Measurements from ENCODE around the gene PEX11A. TPM values are rescaled to one million over a fixed set of nuclear protein-coding genes. Genes with fewer than 3 reads are reported as not detected.

PEX11A gene
- total RNA-seq, 1 donor from 2014 or later: 5.0 TPM

DNA sequence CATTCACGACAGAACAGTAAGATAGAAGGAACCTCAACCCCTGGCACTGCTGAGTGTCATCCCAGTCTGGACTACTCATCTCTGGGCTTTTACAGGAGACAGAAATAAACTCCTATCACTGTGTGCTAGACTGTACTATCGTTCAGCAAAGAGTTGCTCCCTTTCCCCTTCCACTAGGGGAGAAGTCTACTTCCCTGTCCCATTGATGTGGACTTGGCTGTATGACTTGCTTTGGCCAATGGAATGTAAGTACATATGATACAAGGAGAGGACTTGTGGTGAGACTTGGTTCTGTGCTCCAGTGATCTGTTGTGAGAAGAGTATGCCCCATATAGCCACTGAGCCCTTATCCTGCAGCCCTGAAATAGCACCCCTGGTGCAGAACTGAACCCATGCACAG, 30.0 kb downstream of the PEX11A start:
- DNase-seq (ENCODE audit: low spot score): peak; percentile 47
- intact Hi-C loops (cut with DNase I): no loop called here

DNA sequence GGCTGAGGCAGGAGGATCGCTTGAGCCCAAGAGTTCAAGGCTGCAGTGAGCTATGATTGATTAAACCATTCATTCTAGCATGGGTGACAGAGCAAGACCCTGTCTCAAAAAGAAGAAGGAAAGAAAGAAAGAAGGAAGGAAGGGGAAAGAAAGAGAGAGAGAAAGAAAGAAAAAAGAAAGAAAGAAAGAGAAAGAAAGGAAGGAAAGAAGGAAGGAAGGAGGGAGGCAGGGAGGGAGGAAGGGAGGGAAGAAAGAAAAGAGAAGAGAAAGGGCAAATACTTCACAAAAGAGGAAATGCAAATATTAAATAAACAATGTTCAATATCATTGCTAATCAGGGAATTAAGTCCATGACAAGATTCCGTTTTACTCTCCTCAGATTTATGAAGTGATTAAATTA, 31.3 kb downstream of the PEX11A start:
- intact Hi-C loops (cut with DNase I): no loop called here
- DNase-seq (ENCODE audit: low spot score): no peak

GRCh38 chr15:89657686-89658200, 32.8 kb downstream of the PEX11A start:
- intact Hi-C loops (cut with DNase I): no loop called here
- DNase-seq (ENCODE audit: low spot score): no peak

DNA sequence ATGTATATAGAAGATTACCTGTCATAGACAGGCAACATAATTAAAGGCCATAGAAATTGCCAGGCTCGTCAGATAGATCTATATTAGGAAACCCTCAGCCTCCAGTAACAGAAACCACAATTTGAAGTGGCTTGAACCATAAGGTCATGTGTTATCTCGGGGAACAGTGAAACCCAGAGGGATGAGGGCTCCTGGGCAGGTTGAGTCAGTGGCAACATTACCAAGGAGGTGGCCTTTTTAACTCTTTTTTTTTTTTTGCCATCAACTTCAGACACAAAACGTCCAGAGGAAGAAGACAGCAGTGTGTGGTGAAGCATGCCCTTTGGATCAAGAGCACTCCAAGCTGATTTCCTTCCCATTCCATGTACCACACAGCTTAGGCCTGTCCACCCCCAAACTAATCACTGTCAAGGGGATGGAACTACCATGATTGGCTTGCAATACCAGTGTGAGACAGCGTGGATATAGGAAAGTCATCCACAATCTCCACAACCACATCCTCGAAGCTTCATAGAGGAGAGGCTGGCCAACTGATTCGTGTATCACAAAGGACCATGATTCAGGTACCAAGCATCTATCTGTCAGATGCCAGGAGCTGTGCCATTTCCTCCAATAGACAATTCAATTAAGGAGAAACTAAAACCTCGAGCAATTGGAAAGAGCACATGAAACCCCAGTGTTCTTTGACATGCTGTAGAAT, 34.3 kb downstream of the PEX11A start:
- peak; percentile 35 for DNase-seq (ENCODE audit: low spot score)
- intact Hi-C loops (cut with DNase I): no loop called here

DNA sequence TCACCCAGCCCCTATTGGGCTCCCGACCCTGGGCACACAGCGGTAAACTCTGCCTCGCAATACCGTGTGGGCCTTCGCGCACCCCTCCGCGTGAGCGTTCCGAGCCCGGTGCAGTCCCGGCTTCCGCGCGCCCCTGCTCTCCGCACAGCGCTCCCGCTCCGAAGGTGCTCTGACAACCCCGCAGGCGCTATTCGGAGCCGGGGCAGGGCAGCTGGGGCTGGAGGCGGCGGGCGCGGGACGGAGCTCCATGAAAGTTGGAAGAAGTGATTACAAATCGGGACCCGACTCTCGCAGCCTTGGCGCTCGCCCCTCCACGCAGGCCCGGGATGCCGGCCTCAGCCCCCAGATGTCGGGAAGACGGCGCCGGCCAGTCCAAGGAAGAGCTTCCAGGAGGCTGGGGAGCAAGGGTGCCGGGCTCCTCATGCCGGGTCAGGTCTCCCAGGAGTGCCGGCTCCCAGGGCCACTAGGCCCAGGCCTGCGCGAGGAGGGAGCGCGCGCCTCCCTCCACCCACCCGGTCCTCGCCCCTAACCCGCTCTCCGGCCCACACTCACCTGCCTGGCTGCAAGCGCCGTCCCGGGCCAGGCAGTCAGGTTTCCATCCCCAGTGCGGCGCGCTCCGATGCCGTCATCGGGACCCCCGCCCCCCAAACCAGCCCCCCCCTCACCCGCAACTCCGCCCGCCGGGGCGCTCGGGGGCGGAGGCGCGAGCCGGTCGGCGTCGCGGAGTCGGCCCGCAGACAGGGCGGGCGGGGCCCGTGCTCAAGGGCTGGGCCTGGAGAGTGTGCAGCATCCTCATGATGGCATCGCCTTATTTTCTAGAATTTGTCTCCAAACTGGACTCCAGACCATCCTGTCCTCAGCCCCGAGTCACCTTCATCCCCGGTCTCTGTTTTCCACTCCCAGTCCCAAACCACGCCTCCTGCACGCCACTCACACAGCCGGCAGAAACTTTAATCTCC, 35.4 kb downstream of the PEX11A start, which contains the start of gene KIF7:
Gene KIF7 (minus strand): TSS at position 621 of the 959 bp plus-strand sequence. CDS start 2,537 bp downstream, outside the sequence.
- DNase-seq (ENCODE audit: low spot score): peak; percentile 76
- intact Hi-C loops (cut with DNase I): no loop called here

- peak; percentile 24 for DNase-seq (ENCODE audit: low spot score)
- intact Hi-C loops (cut with DNase I): no loop called here
Measured at GRCh38 chr15:89654301-89654761, 36.2 kb downstream of the PEX11A start.

GRCh38 chr15:89653578-89653977, 37.0 kb downstream of the PEX11A start:
- no peak for DNase-seq (ENCODE audit: low spot score)
- intact Hi-C loops (cut with DNase I): no loop called here

- peak; percentile 53 for DNase-seq (ENCODE audit: low spot score)
- intact Hi-C loops (cut with DNase I): no loop called here
Measured at GRCh38 chr15:89652666-89653065, 37.9 kb downstream of the PEX11A start.

DNA sequence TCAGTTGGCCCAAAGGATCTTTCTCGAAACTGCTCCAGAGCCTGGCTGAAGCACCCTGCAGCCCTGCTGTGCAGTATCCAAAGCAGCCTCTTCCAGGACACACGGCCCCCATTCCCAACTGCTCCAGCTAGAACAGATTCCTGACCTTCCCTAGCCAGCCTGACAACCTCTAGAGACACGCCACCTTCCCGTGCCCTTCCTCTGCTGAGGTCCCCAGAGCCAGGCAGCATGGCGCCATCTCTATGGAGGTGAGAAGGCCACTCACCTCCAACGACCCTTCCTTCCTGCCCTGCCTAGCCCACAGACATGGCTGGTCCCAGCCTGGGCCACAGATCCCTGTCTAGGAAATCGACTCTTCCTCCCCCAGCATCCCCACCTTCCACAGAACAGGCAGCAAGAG, 38.4 kb downstream of the PEX11A start:
- DNase-seq (ENCODE audit: low spot score): peak; percentile 50
- intact Hi-C loops (cut with DNase I): no loop called here

DNA sequence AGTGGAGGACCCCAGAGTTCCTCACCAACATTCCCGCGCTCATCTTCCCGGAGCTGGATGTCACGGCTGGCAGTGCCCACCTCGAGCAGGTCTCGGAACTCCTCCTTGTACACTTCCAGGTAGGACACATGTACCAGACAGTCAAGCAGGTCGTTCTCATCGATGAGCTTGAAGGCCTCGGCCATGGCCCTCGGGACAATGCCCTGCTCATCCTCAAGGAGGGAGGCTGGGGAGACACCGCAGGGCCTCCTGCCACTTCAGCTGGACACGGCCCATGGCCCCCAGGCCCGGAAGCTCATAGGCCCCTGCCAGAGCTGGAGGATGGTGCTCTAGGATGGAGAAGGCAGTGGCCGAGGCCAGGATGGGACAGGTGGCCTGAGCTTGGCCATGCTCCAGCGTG, 40.8 kb downstream of the PEX11A start:
- intact Hi-C loops (cut with DNase I): loop anchor here (5.0 kb wide), 2 partner anchors 33 to 93 kb away; no protein-coding TSS in a partner anchor
- peak; percentile 69 for DNase-seq (ENCODE audit: low spot score)

GRCh38 chr15:89649013-89649625, 41.4 kb downstream of the PEX11A start:
- intact Hi-C loops (cut with DNase I): loop anchor here (5.0 kb wide), 2 partner anchors 33 to 93 kb away; no protein-coding TSS in a partner anchor
- DNase-seq (ENCODE audit: low spot score): peak; percentile 44

DNA sequence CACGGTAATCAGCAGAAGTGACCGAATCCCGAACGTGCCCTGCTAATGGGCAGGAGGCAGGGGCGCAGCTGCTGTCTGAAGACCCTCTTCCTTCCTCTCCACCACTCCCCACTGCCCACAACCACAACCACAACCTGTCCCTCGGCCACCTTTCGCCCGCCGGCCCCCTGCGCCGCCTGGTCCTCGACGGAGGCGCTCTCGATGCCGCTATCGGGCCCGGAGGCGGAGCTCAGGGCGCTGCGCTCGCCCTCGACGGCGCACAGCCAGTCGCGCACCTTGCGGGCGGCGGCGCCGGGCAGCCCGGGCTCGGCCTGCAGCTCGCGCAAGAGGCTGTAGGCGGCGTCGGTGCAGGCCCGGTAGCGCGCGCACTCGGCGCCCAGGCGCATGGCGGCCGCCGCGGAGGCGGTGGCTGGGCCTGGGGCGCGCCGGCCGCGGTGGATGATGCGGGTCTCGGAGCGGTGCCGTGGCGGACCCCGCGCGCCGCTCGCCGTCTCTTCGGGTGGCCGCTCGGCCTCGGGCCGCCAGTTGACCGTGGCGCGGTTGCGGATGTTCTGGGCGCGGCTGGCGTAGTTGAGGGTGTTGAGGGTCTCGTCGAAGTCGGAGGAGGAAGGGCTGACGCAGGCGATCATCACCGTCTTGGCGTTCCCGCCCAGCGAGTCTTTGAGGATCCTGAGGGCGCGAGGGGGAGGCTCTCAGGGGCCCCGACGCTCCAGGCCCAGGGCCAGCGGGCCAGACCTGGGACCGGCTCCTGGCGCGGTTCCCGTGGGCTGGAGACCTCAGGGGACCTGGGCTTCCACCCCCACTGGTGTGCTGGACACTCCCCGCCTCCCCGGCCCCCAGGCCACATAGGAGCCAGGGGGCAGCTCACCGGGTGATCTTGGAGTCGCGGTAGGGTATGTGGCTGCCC, 42.2 kb downstream of the PEX11A start:
- DNase-seq (ENCODE audit: low spot score): peak; percentile 58
- intact Hi-C loops (cut with DNase I): loop anchor here (5.0 kb wide), 2 partner anchors 34 to 94 kb away; no protein-coding TSS in a partner anchor

DNA sequence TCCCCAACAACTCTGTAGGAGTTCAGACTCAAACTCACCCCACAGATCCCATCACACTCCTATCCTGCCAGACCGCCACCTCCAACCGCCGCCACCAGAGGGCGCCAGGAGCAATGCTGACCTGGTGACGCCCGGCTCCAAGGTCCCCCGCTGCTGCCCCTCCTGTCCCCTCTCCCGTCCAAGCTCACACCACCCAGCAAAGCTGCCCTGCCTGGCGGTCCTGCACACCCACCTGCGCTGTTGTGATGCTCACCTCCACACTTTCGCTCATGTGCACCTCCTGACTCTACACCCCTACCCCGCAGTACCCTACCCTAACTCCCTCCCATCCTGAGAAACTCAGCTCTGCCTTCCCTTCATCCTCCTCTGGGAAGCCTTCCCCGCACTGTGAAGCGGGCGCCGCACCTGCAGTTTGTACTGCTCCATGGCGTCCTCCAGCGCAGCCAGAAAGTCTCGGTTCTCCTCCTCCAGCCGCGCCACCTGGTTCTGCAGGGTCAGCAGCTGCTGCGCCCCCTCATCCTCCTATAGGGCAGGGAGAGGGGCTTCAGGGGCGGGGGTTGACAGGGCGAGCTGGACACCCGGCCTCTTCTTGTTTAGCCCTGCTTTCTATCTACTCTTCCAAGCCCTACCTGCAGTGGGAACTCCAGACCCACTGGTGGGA, 43.2 kb downstream of the PEX11A start:
- intact Hi-C loops (cut with DNase I): loop anchor here (5.0 kb wide), 2 partner anchors 35 to 95 kb away; no protein-coding TSS in a partner anchor
- DNase-seq (ENCODE audit: low spot score): peak; percentile 89

DNA sequence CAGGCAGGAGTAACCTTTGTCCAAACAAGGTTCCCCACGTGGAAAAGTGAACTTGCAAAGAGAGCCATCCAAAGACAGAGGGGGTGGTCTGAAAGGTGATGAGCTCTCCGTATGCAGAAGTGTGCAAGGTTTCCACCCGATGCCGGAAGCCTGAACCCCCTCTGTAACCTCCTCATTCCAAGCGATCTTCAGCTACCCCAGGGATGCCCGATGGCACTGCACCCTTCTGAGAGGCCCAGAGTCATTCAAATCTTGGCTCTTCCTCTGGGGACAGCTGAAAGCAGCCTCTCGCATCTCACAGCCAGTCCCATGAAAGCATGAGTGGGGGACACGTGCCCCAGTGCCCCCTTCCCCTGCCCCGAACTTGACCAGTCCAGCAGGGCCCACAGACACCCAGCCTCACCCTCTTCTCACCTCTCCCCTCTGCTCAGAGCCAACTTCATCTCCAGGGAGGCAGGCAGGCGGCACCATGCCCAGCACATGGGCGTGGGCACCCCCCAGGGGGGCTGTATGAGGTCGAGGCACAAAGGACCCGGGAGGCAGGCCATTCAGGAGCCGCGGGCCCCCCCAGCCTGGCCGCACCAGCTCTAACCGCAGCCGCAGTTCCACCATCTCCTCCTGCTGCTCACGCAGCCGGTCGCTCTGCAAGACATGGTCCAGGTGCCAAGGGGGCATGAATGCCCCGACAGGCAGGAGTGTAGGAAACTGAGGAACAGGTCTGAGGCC, 44.0 kb downstream of the PEX11A start:
- DNase-seq (ENCODE audit: low spot score): peak; percentile 65
- intact Hi-C loops (cut with DNase I): loop anchor here (5.0 kb wide), 2 partner anchors 36 to 96 kb away; no protein-coding TSS in a partner anchor

- DNase-seq (ENCODE audit: low spot score): peak; percentile 54
- intact Hi-C loops (cut with DNase I): loop anchor here (5.0 kb wide), 2 partner anchors 37 to 97 kb away; no protein-coding TSS in a partner anchor
Measured at GRCh38 chr15:89645680-89646079, 44.9 kb downstream of the PEX11A start.

GRCh38 chr15:89642106-89642505, 48.4 kb downstream of the PEX11A start:
- peak; percentile 53 for DNase-seq (ENCODE audit: low spot score)
- intact Hi-C loops (cut with DNase I): no loop called here

DNA sequence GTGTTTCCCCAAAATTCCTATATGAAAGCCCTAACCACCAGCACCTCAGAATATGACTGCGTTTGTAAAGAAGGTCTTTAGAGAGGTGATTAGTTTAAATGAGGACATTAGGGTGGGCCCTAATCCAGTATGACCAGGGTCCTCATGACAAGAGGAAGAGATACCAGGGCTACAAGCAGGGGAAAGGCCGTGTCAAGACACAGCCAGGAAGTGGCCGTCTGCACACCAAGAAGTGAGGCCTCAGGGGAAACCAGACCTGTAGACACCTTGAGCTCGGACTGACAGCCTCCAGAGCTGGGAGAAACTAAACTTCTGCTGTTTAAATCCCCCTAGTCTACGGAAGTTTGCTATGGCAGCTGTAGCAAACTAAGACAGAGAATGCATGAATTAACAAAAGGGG, 49.5 kb downstream of the PEX11A start:
- intact Hi-C loops (cut with DNase I): no loop called here

More for the DNA sequence above, 49.5 kb downstream of the PEX11A start:
- DNase-seq (ENCODE audit: low spot score): no peak
